GM06990 (cell line): Measurements from ENCODE around the gene BABAM2.

Experiments
- DNase-seq: peaks from one replicate; pipeline ENCODE4 v3.0.0-alpha.2; 2011; ENCODE audit not compliant: insufficient read length; ENCODE audit errors: extremely low read depth
- H3K27me3 ChIP-seq: replicated peaks from 2 replicates; pipeline ENCODE4 v1.6.0; 2011; ENCODE audit warnings: low read length; ENCODE audit not compliant: control insufficient read depth, insufficient read depth
- H3K36me3 ChIP-seq: 2 replicates; pipeline ENCODE4 v1.5.1; 2011; ENCODE audit warnings: low read length; ENCODE audit not compliant: control insufficient read depth, insufficient read depth
- H3K4me3 ChIP-seq: replicated peaks from 2 replicates; pipeline ENCODE4 v1.5.1; 2011; ENCODE audit warnings: low read depth, mild to moderate bottlenecking, control low read depth, low read length
- CTCF ChIP-seq: IDR thresholded peaks from 2 replicates; pipeline ENCODE4 v1.5.1; 2011; ENCODE audit warnings: low read length, control low read depth, mild to moderate bottlenecking, inconsistent platforms; ENCODE audit not compliant: insufficient read depth, poor library complexity, severe bottlenecking

BABAM2 gene

GRCh38 chr2:28232295-28232694 lies 341.8 kb downstream of the BABAM2 start:
- DNase-seq = no peak
- Histone ChIP-seq H3K27me3 (no peaks in the 10 kb centered on the region), H3K36me3 (no peaks in the 10 kb centered on the region), H3K4me3 (no peak overlapping the region)
- TF ChIP-seq CTCF = no peak

DNA sequence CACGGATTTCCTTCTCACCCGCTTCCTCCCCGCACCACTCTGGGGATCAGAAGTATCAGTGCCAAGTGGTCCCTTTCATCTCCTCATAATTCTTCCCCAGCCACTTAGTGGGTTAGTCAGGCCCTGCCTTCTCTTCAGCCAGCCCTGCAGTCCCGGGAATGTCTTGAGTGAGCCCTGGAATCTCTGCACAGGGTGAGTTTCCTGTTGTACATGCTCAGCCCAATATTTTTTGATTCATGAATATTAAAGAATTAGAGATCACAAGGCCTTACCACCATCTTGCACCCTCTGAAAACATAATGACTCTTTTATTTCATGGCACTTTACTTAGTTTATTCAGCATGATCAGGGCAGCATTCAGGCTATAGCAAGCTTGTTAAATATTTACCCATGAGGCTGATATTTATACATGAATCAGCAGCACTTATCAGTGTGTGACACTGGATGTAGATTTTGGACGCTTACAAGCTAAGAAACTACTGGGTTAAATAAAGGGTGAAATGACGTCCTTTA lies 342.7 kb downstream of the BABAM2 start:
- DNase-seq = no peak
- H3K36me3 ChIP-seq = no peaks in the 10 kb centered on the region
- no peaks in the 10 kb centered on the region for H3K27me3 ChIP-seq
- TF ChIP-seq CTCF = no peak
- H3K4me3 ChIP-seq = no peak overlapping the region

- Histone ChIP-seq H3K36me3 (no peaks in the 10 kb centered on the region), H3K4me3 (no peak overlapping the region), H3K27me3 (no peaks in the 10 kb centered on the region)
- no peak for DNase-seq
- no peak for TF ChIP-seq CTCF
These were observed 344.3 kb downstream of the BABAM2 start for GRCh38 chr2:28234807-28235206.

DNA sequence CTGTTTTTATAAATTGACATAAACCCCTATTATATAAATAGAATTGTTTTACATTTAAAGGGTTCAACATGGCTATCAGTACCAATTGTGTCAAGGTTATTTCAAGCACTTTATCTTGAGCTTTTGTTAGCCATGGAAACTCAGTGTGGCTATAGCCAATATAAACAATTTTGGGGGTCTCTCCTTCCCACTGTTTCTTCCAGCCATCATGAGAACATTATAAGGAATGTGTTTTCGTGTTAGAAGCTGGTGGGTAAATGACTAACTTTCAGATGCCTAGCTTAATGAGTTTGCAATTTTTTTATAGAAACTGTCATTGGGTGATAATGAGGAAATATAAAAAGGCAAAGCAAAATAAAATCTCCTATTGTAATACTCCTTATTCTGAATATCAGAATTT lies 348.7 kb downstream of the BABAM2 start:
- DNase-seq = no peak
- TF ChIP-seq CTCF = no peak
- no peak overlapping the region for H3K4me3 ChIP-seq

DNA sequence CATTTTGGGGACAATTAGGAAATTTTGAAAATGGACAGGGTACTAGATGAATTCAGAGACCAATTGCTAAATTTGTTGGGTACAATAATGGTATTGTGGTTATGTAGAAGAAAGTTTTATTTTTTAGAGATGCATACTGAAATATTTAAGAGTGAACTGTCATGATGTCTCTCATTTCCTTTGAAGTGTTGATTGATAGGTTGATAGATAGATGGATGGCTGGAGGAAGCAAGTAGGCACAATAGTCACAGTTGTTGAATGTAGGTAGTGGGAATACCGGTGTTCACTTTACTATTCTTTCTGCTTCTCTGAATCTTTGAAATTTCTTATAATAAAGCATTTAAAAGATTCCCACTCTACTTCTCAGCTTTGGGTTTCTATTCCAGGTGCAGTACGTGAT lies 350.4 kb downstream of the BABAM2 start:
- no peak for DNase-seq
- Histone ChIP-seq H3K27me3 (no peaks in the 10 kb centered on the region), H3K4me3 (no peak overlapping the region), H3K36me3 (no peaks in the 10 kb centered on the region)
- TF ChIP-seq CTCF = no peak

More for the DNA sequence above, 348.7 kb downstream of the BABAM2 start:
- H3K36me3 ChIP-seq = no peaks in the 10 kb centered on the region
- no peaks in the 10 kb centered on the region for H3K27me3 ChIP-seq

- H3K27me3 ChIP-seq = no peaks in the 10 kb centered on the region
- DNase-seq = no peak
- no peaks in the 10 kb centered on the region; the same call in 1 of the 2 replicates for H3K36me3 ChIP-seq
- TF ChIP-seq CTCF = no peak
- no peak overlapping the region for H3K4me3 ChIP-seq
These were observed 356.8 kb downstream of the BABAM2 start for GRCh38 chr2:28247290-28247689.
